CD4-positive, alpha-beta T cell treated with Interleukin-6 for 4 hours (primary cell): ENCODE data around the gene ABHD12.

Experiments used
- DNase-seq: peaks from one replicate; pipeline ENCODE4 v3.0.0-alpha.2; 2020; ENCODE audit warnings: mixed read lengths

ABHD12 gene

GRCh38 chr20:25303292-25304024 is 87.2 kb downstream of the ABHD12 start:
- DNase-seq = no peak

- no peak for DNase-seq
These were observed 88.0 kb downstream of the ABHD12 start for GRCh38 chr20:25302596-25302995.

GRCh38 chr20:25301357-25301920 is 89.2 kb downstream of the ABHD12 start:
- no peak for DNase-seq

- no peak for DNase-seq
These were observed 90.0 kb downstream of the ABHD12 start for GRCh38 chr20:25300496-25301170.

DNA sequence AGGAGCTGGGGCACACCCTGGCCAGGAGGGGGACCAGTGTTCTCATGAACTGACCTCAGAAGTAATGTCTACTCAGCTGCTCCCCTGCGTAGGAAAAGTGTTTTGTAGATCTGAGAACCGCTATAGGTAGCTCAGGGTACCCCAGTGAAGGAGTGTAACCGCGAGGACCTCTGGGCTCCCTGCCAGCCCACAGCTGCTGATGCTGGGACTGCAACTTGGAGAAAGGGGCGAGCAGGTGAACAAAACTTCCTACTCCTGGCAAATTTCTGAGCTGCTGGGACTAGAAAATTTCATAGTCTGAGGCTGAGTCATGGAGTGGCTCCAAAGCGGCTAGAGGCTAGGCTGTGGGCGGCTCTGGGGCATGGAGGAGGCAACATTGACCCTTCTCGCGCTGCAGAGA is 90.8 kb downstream of the ABHD12 start:
- DNase-seq = no peak

GRCh38 chr20:25297141-25297905 is 93.3 kb downstream of the ABHD12 start:
- no peak for DNase-seq

- peak; percentile 38 for DNase-seq
These were observed 94.2 kb downstream of the ABHD12 start for GRCh38 chr20:25296094-25297093.

DNA sequence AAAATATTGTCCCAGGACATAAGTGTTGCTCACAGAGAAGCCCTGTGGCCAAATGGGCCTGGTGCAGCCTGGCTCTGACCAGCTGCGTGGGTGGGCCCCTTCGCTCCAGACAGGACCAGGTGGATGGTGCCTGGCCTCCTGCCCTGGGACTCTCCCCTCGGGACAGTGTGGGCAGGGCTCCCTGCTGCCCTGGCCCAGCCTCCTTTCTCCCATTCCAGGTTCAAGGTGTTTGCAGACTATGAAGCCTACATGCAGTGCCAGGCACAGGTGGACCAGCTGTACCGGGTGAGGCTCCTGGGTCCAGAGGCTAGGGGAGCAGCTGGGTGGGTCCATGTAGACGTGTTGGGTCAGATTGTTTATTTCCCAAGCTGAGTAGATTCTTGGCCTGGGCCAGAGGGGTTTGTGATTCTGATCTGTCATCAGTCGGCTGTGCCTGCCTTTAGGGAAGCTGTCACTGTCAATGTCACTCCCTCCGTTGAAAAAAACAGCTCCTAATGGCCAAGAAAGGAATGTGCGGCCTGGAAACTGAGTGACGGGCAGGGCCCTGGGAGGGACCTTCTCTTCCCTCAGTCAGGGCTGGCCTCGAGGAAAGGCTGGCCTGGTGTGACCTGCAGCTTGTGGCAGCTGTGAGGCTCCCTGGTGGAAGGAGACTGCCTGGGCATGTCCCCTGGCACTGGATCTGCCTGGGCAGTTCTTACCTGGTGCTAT is 95.1 kb downstream of the ABHD12 start:
- no peak for DNase-seq

DNA sequence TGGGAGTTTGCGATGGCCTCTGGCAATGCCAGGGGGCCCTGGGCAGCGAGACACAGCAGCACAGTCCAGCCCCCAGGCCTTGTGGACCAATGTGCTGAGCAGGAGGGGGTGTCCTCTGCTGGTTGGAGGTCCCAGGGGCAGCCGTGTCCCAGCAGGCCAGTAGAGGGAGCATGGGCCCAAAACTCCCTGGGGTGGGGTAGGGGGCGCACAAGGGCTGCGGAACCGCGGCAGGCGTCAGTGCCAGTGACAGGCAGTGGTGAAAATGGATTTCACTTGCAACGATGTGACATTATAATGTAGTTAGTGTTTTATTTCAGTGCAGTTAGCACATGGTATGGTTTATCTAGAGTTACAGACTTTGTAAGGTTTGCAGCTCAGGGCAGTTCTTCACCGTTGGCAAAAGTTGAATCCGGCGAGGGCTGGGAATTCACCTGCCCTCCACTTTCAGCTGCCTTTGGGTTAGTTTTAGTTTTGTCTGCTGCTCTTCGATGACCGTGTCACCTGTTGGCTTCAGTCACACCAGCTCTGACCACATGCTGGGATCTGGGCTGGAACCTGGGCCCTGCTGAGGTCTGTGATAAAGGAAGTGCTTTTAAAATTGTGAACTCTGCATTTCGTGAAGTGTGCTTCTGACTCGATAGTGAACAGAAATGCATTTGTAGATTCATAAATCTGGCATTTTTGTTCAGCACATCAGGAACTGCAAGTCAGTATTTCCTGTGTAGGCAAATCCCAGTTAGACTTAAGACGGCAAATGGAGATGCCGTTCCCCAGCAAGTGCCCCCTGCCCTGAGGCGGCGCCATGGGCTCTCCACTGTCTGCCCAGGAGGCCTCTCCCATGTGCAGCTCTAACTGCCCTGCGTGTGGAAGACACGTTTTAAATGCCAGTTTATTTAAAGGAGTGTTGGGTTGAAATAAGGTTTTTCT is 95.9 kb downstream of the ABHD12 start:
- DNase-seq = peak; percentile 76

GRCh38 chr20:25293910-25294458 is 96.7 kb downstream of the ABHD12 start:
- no peak for DNase-seq

DNA sequence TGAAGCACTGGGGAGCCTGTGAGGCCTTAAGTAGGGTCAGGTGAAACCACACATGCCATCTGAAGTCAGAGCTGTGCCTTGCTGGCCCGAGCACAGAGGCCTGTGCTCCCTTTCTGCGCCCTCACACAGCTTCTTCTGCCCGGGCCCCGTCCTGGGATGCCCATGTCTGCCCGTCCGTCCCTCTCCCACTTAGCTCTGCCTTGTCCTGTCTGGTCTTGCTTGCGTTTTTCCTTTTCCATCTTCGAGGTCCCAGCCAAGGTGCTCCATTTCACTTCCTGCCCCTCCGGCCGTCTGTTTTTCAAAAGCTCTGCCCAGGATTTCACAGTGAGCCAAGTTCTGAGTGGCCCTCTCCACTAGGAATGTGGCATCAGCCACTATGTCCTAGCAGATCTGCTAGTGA is 97.1 kb downstream of the ABHD12 start:
- no peak for DNase-seq

GRCh38 chr20:25292176-25292891 is 98.3 kb downstream of the ABHD12 start:
- DNase-seq = no peak

DNA sequence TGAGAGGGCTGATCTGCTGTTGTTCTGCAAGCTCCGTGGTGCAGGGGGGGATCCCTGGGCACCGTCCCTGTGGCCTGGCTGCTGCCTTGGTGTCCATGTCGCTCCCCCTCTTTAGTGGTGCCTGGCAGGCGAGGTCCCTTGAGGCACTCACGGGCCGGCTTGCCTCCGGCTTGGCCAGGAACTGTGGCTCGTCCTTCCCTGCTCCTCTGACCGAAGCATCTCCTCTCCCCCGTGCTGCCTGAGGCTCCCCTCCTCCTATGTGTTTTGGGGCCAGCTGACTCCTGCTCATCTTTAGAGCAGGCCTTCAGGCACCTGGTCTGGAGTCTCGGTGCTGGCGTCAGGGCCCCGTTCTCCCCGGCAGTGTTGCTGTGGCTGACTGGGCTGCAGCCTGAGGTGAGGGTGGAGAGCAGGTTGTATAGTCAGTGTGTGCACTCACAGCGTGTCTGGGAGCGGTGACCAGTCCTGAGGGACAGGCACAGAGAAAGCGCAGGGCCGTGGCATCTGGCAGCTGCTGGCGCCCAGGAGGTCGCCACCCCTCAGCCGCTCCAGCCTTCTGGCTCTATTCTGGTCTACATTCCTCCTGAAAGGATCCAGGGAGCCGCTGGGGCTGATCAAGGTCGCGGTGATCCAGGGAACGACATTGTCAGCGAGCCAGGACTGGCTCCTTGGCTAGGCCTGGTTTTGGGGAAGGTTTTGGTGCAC is 99.1 kb downstream of the ABHD12 start:
- no peak for DNase-seq

DNA sequence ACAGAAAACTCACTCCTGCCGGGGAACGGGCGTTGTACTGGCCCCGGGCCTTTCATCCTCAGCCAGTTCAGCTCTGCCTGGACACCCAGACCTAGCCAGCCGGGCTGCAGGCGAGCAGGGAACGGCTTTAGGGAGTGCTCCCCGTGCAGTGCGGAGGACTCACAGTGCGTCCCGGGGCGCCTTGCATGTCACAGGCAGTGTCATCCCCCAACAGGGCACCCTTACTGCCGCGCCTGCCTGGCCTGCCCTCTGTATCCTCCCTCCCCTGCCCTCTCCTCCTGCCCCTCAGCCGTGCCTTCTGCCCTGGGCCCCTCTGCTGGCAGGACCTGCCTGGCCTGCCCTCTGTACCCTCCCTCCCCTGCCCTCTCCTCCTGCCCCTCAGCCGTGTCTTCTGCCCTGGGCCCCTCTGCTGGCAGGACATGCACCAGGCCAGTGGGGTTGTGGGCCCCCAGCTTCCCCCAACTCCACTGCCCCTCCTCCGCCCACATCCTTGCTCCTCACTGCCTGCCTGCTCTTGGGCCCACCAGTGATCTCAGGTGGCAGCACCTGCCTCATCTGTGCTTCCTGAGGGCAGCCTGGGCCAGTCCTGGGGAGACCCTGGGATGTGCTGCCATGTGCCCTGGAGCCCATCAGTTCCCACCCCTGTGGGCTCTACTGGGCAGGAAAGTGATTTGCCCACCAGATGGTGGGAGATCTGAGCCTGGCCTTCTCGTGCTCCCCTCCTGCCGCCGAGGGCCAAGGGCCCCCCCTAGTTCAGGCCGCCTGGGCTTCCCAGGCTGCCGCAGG is 99.8 kb downstream of the ABHD12 start:
- DNase-seq = no peak

DNA sequence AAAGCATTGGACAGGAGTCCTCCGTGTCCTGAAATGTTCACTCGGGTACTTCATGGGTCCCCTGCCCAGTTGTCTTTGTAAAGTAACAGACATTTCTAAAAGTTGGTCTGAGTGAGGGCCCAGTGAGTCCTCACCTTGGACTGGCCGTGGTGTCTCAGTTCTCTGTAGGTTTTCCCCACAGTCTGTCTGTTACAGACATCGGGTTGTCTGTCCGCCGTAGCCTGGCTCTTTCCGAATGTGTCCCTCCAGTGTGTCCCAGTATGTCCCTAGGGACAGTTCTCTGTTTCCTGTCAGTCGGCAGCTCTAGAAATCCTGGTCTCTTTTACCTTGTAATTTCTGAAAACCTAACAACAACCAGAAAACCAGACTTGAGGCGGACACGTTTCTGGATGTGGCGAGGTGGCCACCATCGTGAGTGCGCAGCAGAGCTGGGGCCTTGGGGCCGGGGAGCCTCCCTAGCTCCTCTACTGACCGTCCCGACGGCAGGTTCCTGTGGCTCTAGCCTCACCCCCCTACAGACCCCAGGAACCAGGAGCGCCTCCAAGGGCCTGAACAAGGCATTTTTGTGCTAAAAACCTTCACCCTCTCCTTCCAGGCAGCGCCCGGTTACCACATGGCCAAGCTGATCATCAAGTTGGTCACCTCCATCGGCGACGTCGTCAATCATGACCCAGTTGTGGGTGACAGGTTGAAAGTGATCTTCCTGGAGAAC is 100.6 kb downstream of the ABHD12 start:
- DNase-seq = no peak

DNA sequence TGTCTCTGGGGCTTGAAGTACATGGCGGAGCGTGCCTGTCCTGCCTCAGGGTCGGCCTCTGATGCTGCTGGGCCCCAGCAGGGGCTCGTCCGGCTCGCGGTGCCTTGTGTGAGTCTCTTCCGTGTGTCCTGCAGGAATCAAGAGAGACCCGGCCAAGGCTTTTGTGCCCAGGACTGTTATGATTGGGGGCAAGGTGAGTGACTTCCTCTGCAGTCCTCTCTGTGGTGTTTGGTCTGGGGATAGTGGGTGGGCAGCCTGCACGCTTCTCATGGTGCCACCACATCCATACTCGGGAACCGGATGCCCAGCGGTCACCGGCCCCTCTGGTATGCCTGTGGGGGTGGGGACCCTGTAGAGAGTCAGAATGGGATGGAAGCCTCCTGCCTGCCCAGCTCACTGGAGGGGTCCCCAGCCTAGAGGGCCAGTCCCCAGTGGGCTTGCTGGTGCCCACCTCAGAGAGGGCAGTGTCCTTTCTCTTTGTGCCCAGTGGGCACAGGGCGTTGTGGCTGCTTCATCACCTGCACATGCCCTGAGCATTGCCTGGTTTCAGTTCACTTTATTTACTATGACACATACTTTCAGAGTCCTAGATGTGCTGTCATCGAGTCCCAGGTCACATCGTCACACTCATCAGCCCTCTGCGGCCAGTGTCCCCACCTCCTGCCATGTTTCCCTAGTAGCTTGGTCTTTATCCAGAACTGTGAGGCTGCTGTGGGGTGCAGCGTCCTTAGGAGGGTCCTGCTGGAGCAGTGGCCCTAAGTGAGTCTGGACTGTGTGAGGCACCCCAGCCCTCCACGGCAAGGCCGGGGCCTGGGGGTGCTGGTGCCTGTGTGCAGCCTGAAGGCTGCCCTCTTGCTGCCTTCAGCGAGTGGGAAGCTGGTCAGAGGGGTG is 102.1 kb downstream of the ABHD12 start:
- DNase-seq = no peak
